NCI-H510A treated with DMSO at 0.1 percent for 48 hours (cell line): Measurements from ENCODE around the gene PKN3.

ENCODE experiments used
- DNase-seq: peaks from one replicate; lab custom pipeline; 2025; lab: John Stamatoyannopoulos, UW

The PKN3 gene

GRCh38 chr9:128716581-128717254 lies 14.4 kb downstream of the PKN3 start:
- no peak for DNase-seq

GRCh38 chr9:128718047-128718446 lies 15.7 kb downstream of the PKN3 start:
- DNase-seq: no peak

DNA sequence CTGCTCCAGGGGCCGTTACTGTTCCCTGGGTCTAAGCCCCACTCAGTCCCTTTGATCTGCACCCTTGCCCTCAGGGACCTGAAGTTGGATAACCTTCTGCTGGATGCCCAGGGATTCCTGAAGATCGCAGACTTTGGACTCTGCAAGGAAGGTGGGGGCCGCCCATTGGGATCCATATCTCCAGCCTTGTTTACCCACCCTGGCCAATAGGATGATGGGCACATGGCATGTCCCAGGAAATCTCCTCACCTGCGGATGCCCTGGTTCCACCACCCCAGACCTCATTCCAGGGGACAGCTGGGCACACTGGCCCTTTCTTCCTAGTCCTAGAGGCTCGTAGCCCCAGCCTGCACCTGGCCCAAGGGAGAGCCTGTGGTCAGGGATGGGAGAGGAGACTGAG lies 16.2 kb downstream of the PKN3 start:
- DNase-seq: no peak

DNA sequence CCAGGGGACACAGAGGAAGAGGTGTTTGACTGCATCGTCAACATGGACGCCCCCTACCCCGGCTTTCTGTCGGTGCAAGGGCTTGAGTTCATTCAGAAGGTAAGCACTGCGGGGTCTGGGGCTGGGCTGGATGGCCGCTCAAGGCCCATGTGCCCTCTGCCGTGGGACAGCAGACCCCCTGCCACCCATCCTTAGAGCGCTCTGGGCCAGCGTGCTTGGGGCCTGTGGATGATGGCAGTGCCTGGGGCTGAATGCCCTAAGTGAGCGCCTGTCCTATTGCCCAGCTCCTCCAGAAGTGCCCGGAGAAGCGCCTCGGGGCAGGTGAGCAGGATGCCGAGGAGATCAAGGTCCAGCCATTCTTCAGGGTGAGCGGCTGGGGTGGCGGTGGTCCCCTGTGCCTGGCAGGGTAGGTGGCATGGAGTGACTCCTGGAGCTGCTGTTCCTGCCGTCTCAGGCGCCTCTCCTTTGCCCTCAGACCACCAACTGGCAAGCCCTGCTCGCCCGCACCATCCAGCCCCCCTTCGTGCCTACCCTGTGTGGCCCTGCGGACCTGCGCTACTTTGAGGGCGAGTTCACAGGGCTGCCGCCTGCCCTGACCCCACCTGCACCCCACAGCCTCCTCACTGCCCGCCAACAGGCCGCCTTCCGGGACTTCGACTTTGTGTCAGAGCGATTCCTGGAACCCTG lies 17.8 kb downstream of the PKN3 start:
- DNase-seq: no peak

GRCh38 chr9:128720841-128721486 lies 18.7 kb downstream of the PKN3 start:
- DNase-seq: no peak

DNA sequence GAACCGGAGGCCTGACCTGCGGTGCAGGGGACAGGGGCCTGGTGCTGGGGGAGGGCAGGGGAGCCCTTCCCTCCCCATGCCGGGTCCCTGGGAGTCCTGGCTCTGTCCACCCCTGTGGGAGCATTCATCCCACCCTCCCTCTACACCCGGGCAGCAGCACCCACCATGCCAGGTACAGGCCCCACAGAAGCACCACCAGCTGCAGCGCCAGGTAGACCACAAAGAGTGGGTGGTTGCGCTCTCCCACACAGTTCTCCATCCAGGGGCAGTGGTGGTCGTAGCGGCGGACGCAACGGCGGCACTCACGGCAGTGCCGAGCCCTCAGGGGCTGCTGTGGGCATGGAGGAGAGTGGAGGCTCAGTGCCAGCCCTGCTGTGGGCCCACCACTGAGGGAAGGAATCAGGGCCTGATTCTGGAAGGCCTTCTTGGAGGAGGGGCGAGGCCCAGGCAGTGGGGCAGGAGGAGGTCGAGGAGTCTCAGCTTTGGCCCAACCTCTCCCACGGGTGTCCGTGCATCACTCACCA lies 19.2 kb downstream of the PKN3 start:
- DNase-seq: no peak

DNA sequence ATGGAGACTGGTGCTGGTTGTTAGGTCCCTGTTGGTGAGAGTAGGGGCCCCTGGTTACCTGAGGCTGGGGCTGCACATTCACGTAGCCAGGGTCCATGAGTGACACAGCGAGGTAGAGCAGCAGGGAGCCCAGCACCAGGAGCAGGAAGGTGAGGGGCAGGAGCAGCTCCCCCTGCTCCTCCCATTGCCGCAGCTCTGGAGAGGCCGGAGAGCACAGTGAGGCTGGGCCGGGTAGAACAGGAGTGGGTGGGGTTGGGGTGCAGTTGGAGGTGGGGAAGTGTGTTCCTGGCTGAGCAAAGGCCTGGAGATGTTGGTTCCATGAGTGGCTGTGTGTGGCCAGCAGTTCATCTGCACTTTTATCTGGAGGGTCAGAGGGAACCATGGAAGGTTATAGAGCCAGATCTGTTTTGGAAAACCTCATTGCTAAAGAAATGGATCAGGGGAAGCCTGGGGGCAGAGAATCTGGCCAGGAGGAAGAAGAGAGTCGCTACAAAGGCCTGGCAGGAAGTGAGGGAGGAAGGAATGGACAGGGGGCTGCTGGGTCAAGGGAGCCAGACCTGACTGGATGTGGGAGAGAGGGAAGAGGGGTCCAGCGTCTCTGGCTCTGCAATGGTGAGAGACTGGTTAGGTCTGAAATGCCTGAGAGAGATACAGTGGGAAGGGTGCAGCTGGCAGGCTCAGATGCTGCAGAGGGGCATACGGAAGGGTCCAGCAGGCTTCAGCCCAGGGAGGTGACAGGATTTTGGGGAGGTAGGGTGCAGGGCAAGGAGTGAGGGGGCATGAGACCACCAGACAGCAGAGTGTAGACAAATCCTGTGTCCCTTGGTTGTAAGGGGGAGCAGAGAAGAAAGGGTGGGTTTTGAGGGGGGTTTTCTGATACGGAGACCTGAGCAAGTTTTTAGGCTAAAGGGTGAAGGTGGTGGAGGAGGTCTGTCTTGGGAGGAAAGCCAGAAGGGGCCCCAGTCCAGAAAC lies 20.4 kb downstream of the PKN3 start:
- DNase-seq: no peak

DNA sequence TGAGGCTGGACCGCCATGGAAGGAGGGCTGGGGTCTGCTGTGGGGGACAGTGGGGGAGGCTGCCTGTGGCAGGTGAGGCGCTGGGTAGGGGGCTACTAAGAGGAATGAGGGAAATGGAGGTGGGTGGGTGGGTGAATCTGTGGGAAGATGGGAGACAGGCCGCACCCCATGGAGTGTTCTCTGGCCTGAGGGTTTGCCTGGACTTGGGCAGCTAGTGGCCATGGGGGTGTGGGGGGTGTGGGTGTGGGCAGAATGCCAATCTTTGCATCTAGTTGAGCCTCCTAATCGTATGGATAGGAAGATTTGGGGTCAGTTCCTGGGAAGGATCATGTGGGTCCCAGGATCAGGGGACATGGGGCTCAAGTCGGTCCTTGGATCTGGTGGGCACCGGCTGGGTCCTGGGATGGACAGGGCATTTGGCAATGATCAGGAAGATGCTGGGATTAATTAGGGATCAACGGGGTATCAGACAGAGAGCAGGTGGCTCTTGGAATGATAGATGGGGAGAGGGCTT lies 21.1 kb downstream of the PKN3 start:
- no peak for DNase-seq

GRCh38 chr9:128723866-128724743 lies 21.8 kb downstream of the PKN3 start, which contains the start of gene ZDHHC12:
ZDHHC12 (minus strand) TSS chr9:128724127; CDS start chr9:128724093, 34 bp downstream.
- peak; percentile 98 for DNase-seq

GRCh38 chr9:128724744-128725211 lies 22.5 kb downstream of the PKN3 start:
- DNase-seq: peak; percentile 79

DNA sequence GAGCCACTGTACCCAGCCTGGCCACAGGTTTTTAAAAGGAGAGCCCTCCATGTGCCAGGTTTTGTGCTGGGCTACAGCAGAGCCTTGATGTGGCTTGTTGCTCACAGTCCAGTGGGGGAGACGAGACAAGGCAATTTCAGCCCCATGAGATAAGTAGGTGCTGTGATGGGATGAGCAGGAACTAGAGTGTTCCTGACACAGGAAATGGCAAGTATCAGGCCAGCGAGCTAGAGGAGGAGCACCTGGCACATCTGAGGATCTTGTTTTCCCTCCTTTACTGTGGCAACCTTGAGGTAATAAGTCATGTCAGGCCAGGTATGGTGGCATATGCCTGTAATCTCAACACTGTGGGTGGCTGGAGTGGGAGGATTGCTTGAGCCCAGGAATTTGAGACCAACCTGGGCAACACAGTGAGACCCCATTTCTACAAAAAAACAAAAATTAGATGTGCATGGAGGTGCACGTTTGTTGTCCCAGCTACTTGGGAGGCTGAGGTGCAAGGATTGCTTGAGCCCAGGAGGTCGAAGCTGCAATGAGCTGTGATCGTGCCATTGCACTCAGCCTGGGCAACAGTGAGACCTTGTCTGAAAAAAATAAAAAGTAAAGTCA lies 25.4 kb downstream of the PKN3 start:
- DNase-seq: no peak

DNA sequence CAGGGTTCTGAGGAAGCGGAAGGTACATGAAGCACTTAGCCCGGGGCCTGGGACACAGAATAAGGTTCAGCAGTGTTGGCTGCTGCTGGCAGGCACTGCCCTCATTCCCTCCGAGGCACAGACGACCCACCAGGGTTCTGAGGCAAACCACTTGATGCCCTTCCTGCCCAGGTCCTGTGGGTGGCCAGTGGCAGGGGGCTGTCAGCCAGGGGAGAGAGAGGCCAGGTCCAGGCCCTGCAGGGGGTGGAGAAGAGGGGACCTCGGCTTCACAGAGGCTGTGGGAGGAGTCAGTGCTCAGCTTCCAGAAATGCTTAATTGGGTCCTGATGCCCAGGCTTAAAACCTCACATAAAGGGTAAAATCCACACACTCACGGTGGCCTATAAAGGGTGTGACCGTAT lies 26.0 kb downstream of the PKN3 start:
- DNase-seq: no peak

DNA sequence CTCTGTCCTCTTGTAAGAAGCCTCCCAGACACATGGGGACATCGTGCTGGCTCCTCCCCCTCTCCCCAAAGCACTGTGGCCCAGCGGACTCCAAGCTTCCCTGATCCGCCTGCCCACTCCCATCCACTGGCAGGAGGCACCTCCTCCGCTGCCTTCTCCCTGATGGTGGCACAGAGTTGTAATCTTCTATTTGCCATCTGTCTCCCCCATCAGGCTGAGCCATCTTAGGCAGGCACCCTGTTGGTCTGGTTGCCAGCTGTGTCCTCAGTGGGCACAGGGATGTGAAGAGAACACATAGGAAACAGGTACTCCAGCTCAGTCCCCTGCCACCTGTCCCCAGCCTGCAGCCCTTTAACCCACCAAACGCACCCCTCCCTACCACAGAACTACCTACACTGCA lies 27.0 kb downstream of the PKN3 start:
- no peak for DNase-seq

DNA sequence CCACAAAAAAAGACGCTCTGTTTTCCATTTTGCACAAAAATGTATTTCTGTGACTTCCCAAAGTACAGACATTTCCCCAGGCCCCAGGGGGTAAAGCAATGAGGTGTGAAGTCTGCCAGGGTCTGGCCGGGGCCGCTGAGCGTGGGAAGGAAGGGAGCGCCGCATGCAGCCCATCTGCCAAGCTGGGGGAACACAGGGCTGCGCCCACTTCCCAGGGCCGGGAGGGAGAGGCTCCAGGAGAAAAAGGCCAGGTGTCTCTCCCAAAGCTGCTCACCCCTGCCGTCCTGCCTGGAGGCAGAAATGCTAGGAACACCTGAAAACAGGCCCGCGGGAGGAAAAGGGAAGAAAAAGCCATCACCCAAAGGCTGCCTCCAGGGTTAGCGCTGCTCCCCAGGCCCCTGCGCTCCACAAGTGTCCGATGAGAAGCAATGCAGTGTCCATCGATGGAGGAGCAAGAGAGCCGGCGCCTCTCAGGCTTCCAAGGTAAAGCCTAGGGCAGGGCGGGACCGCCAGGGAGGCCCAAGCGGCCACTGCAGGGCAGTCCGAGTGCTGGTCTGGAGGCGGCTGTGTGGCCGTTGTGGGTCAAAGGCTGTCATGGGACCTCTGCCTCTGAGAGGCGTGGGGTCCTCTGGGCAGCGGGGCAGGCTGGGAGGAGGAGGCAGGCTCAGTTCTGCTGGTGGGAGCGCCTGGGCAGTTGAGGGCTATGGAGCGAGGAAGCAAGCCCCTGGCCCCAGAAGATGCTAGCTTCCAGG lies 27.6 kb downstream of the PKN3 start:
- no peak for DNase-seq

DNA sequence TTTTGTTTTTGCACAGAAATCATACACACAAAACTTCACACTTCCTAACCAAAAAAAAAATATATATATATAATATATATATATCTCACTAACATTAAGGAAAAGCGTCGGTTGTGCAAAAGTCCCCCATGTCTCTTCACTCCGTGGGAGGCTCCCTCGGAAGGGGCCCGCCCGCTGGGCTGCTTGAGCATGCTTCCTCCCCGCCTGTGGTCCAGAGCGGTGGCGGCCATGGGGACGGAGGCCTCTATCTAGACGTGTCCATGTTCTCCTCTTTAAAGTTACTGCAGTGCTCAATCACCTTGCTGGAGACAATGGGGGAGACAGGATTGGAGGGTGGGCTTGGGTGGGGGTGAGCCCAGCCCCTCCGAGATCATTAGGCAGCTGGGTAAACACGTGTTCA lies 28.8 kb downstream of the PKN3 start:
- no peak for DNase-seq

DNA sequence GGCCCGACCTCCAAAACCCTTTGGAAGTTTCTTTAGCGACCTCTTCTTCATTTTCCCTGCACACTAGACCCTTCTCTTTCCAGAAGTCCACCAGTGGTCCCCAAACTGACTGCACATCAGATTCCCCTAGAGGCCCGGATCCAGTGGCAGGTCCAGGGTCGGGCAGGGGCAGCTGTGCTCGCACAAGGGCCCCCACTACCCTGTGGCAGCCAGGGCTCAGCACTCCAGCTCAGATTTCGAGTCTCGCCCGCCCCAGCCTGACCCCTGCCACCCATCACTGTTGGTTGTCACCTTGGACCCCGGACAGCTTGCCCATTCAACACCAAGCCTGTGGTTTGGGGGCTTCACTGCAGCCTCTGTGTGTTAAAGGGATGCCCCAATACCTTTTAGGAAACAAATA lies 29.4 kb downstream of the PKN3 start:
- no peak for DNase-seq

GRCh38 chr9:128732576-128732975 lies 30.3 kb downstream of the PKN3 start:
- DNase-seq: no peak

- peak; percentile 90 for DNase-seq
These were observed 31.0 kb downstream of the PKN3 start for GRCh38 chr9:128733256-128733655.

DNA sequence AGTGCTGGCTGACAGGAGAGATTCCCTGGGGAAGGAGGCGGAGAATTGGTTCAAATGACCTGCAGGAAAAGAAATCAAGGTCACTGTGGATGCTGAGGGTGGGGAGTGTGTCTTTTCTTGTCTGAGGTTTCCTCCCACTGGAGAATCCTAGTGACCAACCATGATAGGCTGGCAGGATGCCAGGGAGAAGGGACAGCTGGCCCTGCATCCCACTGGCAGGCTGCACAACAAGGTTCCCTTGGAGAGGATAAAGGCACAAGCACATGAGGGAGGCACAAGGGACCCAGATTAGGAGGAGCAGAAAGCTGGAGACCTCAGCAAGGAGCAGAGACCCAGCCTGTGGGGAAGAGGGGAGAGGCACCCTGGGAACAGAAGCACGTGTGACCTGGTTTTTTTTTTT lies 33.1 kb downstream of the PKN3 start:
- DNase-seq: no peak
